ENCODE measurements around the gene SRI. TPM values are rescaled to one million over a fixed set of nuclear protein-coding genes. Genes with fewer than 3 reads are reported as not detected.

The SRI gene
- total and polyA plus RNA-seq, 2 experiments from 2014 or later: 80.3 to 268 TPM

- peaks cover 67% of the 10 kb centered on the region for H3K79me2 ChIP-seq (ENCODE audit: insufficient read depth)
- H3K27ac ChIP-seq: no peak overlapping the region
- peaks cover 6% of the 10 kb centered on the region; the same call in 1 of the 2 replicates for H4K20me1 ChIP-seq (ENCODE audit: insufficient read depth)
- H3K9me2 ChIP-seq (ENCODE audit: insufficient read depth): no peaks in the 10 kb centered on the region
- no peak overlapping the region for H3K9ac ChIP-seq
- H3K9me3 ChIP-seq (ENCODE audit: low read depth): no peaks in the 10 kb centered on the region
- peaks cover 18% of the 10 kb centered on the region for H3K4me1 ChIP-seq (ENCODE audit: insufficient read depth)
- in situ Hi-C loops (cut with MboI): no loop called here
- H3K4me3 ChIP-seq: no peak overlapping the region
- no peak for DNase-seq
- H3K4me2 ChIP-seq (ENCODE audit: unreplicated experiment): no peak overlapping the region
- H3K27me3 ChIP-seq (replicated peaks; ENCODE audit: insufficient read depth): no peaks in the 10 kb centered on the region
- peaks cover 11% of the 10 kb centered on the region for H3F3A ChIP-seq (ENCODE audit: insufficient read depth)
- no peak overlapping the region for H2AFZ ChIP-seq
- H3K36me3 ChIP-seq (ENCODE audit: low read depth): peaks cover 33% of the 10 kb centered on the region
- TF ChIP-seq EZH2 (IDR thresholded peaks at IDR 0.05; ENCODE audit: insufficient read depth, poor library complexity, severe bottlenecking): no peak
- TF ChIP-seq EZH2phosphoT487 (IDR thresholded peaks at IDR 0.05; ENCODE audit: insufficient read depth, low read depth): no peak
These were observed 3.6 kb downstream of the SRI start for GRCh38 chr7:88216276-88216675.

GRCh38 chr7:88215295-88215694, 4.5 kb downstream of the SRI start:
- Histone ChIP-seq H3K27ac (no peak overlapping the region), H3K4me2 (ENCODE audit: unreplicated experiment) (no peak overlapping the region), H3K36me3 (ENCODE audit: low read depth) (peaks cover 33% of the 10 kb centered on the region), H3K4me1 (ENCODE audit: insufficient read depth) (peaks cover 13% of the 10 kb centered on the region), H3K9me3 (ENCODE audit: low read depth) (no peaks in the 10 kb centered on the region), H3K79me2 (ENCODE audit: insufficient read depth) (peaks cover 67% of the 10 kb centered on the region), H4K20me1 (ENCODE audit: insufficient read depth) (peaks cover 6% of the 10 kb centered on the region; the same call in 1 of the 2 replicates), H3K4me3 (no peak overlapping the region), H3K27me3 (replicated peaks; ENCODE audit: insufficient read depth) (no peaks in the 10 kb centered on the region), H3F3A (ENCODE audit: insufficient read depth) (peaks cover under 1% of the 10 kb centered on the region), H3K9me2 (ENCODE audit: insufficient read depth) (no peaks in the 10 kb centered on the region), H3K9ac (no peak overlapping the region), H2AFZ (no peak overlapping the region)
- in situ Hi-C loops (cut with MboI): no loop called here
- WGBS, 2 experiments (ENCODE audit: low coverage in 1 of 2, low lambda C conversion rate in 2 of 2, missing lambda C conversion rate in 2 of 2): 52 to 58% methylated on average over 2 of the region's 2 CpGs
- DNase-seq: no peak
- TF ChIP-seq EZH2phosphoT487 (IDR thresholded peaks at IDR 0.05; ENCODE audit: insufficient read depth, low read depth) (no peak), EZH2 (IDR thresholded peaks at IDR 0.05; ENCODE audit: insufficient read depth, poor library complexity, severe bottlenecking) (no peak)

- Histone ChIP-seq H3K79me2 (ENCODE audit: insufficient read depth) (peaks cover 64% of the 10 kb centered on the region), H3F3A (ENCODE audit: insufficient read depth) (no peaks in the 10 kb centered on the region), H3K9ac (no peak overlapping the region), H3K4me1 (ENCODE audit: insufficient read depth) (peaks cover 13% of the 10 kb centered on the region), H3K36me3 (ENCODE audit: low read depth) (peaks cover 42% of the 10 kb centered on the region), H3K4me2 (ENCODE audit: unreplicated experiment) (no peak overlapping the region), H3K9me2 (ENCODE audit: insufficient read depth) (no peaks in the 10 kb centered on the region), H3K9me3 (ENCODE audit: low read depth) (no peaks in the 10 kb centered on the region), H2AFZ (no peak overlapping the region), H3K27ac (no peak overlapping the region), H4K20me1 (ENCODE audit: insufficient read depth) (peaks cover 6% of the 10 kb centered on the region; the same call in 1 of the 2 replicates), H3K4me3 (no peak overlapping the region), H3K27me3 (replicated peaks; ENCODE audit: insufficient read depth) (no peaks in the 10 kb centered on the region)
- in situ Hi-C loops (cut with MboI): no loop called here
- 96 to 97% methylated on average over 2 of the region's 2 CpGs for WGBS, 2 experiments (ENCODE audit: low coverage in 1 of 2, low lambda C conversion rate in 2 of 2, missing lambda C conversion rate in 2 of 2)
- TF ChIP-seq EZH2phosphoT487 (IDR thresholded peaks at IDR 0.05; ENCODE audit: insufficient read depth, low read depth) (no peak), EZH2 (IDR thresholded peaks at IDR 0.05; ENCODE audit: insufficient read depth, poor library complexity, severe bottlenecking) (no peak)
- no peak for DNase-seq
These were observed 5.4 kb downstream of the SRI start for GRCh38 chr7:88214456-88214855.

GRCh38 chr7:88212918-88213317, 6.9 kb downstream of the SRI start:
- peaks cover 6% of the 10 kb centered on the region; the same call in 1 of the 2 replicates for H3K4me1 ChIP-seq (ENCODE audit: insufficient read depth)
- in situ Hi-C loops (cut with MboI): no loop called here
- H3K27me3 ChIP-seq (replicated peaks; ENCODE audit: insufficient read depth): no peaks in the 10 kb centered on the region
- TF ChIP-seq EZH2 (IDR thresholded peaks at IDR 0.05; ENCODE audit: insufficient read depth, poor library complexity, severe bottlenecking): no peak
- no peak for TF ChIP-seq EZH2phosphoT487 (IDR thresholded peaks at IDR 0.05; ENCODE audit: insufficient read depth, low read depth)
- H3K27ac ChIP-seq: no peak overlapping the region
- no peak for DNase-seq
- no peak overlapping the region for H2AFZ ChIP-seq
- H3K9me2 ChIP-seq (ENCODE audit: insufficient read depth): no peaks in the 10 kb centered on the region
- no peak overlapping the region for H3K4me3 ChIP-seq
- 92 to 100% methylated on average over 1 of the region's 1 CpG for WGBS, 2 experiments (ENCODE audit: low coverage in 1 of 2, low lambda C conversion rate in 2 of 2, missing lambda C conversion rate in 2 of 2)
- H3K9ac ChIP-seq: no peak overlapping the region
- peaks cover 1% of the 10 kb centered on the region; the same call in 1 of the 2 replicates for H4K20me1 ChIP-seq (ENCODE audit: insufficient read depth)
- no peaks in the 10 kb centered on the region for H3F3A ChIP-seq (ENCODE audit: insufficient read depth)
- H3K9me3 ChIP-seq (ENCODE audit: low read depth): no peaks in the 10 kb centered on the region
- peaks cover 57% of the 10 kb centered on the region for H3K36me3 ChIP-seq (ENCODE audit: low read depth)
- H3K4me2 ChIP-seq (ENCODE audit: unreplicated experiment): no peak overlapping the region
- H3K79me2 ChIP-seq (ENCODE audit: insufficient read depth): peaks cover 48% of the 10 kb centered on the region

GRCh38 chr7:88208521-88208920, 11.3 kb downstream of the SRI start:
- no peaks in the 10 kb centered on the region for H3K4me1 ChIP-seq (ENCODE audit: insufficient read depth)
- no peak overlapping the region for H2AFZ ChIP-seq
- no peak overlapping the region for H3K27ac ChIP-seq
- no peak overlapping the region for H3K4me3 ChIP-seq
- no peak for DNase-seq
- H3F3A ChIP-seq (ENCODE audit: insufficient read depth): no peaks in the 10 kb centered on the region
- H3K4me2 ChIP-seq (ENCODE audit: unreplicated experiment): no peak overlapping the region
- H3K9ac ChIP-seq: no peak overlapping the region
- 96 to 98% methylated on average over 3 of the region's 3 CpGs for WGBS, 2 experiments (ENCODE audit: low coverage in 1 of 2, low lambda C conversion rate in 2 of 2, missing lambda C conversion rate in 2 of 2)
- TF ChIP-seq EZH2phosphoT487 (IDR thresholded peaks at IDR 0.05; ENCODE audit: insufficient read depth, low read depth): no peak
- no peak for TF ChIP-seq EZH2 (IDR thresholded peaks at IDR 0.05; ENCODE audit: insufficient read depth, poor library complexity, severe bottlenecking)
- peaks cover 68% of the 10 kb centered on the region for H3K36me3 ChIP-seq (ENCODE audit: low read depth)
- H3K9me3 ChIP-seq (ENCODE audit: low read depth): no peaks in the 10 kb centered on the region
- in situ Hi-C loops (cut with MboI): no loop called here
- H4K20me1 ChIP-seq (ENCODE audit: insufficient read depth): no peaks in the 10 kb centered on the region
- H3K27me3 ChIP-seq (replicated peaks; ENCODE audit: insufficient read depth): no peaks in the 10 kb centered on the region
- H3K79me2 ChIP-seq (ENCODE audit: insufficient read depth): peaks cover 8% of the 10 kb centered on the region
- H3K9me2 ChIP-seq (ENCODE audit: insufficient read depth): no peaks in the 10 kb centered on the region
